GM19452 (cell line): ENCODE results near the gene NEK8.
"Not testable (repeated sequence)": the region's sequence is repeated elsewhere in the genome, so short reads cannot be mapped to it uniquely, and the experiment has no call there.

ENCODE experiments used
- ATAC-seq: cut with Tn5 transposase; IDR thresholded peaks from one replicate; pipeline ENCODE4 v1.9.1; 2021; ENCODE audit not compliant: unreplicated experiment

Gene NEK8

DNA sequence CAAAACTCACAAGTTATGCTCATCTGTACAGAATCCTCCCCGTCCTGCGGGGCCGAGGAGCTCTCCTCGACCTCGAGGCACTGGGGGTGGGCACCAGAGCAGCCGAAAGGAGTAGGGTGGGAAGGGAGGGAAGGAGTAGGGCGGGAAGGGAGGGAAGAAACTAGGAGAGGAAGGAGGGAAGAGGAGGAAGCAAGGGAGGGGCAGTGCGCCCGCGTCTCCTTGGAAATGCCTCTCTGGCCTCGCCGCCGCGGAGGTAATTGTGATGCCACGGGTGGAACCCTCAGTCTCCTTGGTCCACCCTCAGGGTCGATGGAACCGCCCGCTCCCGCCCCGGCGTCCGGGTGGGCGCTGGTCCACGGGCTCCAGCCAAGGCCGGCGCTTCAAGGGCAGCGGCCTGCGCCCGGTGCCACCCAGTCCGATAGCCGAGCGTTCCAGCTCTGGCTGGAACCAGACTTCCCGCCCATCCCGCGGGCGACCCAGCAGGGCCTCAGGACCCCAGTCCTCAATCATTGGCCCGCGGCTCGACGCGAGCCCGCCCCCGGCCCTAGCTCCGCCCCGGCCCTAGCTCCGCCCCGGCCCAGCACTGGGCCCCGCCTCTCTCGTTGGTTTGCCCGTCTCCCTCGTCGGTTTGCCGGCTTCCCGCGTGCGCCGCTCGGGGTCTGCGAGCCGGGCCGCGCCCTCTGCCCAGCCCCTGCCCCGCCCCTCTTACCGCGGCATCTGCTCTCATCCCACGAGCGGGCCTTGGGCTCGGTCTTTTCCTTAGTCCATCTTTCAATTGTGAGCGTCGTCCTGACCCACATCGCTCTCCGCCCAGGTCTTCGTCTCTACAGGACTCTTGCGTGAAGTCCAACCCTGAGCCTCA lies 17.5 kb upstream of the NEK8 start:
- peak; percentile 83 for ATAC-seq

DNA sequence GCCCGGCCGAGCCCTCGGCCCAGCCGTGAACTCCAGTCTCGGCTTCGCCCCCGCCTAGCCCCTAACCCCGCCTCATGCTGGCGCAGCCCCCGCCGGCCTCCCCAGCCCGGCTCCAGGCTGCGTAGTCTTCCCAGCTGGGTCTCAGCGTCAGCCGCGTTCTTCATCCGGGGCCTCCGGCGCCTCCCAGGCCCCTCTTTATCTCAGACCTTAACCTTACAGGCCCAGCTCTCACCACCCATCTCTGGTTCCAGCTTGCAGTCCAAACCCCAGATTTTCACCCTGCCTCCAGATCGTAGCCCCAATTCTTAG lies 16.9 kb upstream of the NEK8 start, which contains the start of gene PROCA1:
Gene PROCA1, minus strand, starts transcription at position 166 of the 309 bp plus-strand sequence. CDS start 228 bp downstream, outside the sequence.
- peak; percentile 23 for ATAC-seq

DNA sequence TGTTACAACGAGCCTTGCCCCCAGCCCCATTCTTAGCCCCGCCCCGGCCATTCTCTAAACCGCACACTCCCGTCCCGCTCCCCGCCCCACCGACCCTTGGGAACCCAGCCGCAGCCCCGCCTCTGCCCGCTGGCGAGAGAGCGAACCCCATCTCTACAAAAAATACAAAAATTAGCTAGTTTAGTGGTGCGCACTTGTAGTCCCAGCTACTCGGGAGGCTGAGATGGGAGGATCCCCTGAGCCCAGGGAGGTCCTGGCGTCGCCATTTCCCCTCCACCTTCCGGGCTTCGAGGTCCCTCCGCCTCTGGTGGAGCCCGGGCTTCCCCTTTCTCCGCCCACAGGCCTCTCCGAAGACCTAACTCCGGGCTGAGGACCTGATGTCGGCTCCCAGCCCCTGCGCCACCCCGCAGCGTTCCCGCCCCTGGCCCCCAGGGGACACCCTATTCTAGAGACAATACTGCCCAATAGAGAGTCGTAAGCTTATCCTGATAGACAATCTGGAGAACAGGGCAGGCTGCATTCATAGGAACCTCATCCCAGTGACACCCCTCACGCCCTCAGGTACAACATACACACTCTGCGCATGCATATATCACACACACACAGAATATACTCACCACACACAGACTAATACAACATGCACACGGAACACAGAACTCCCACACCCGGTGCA lies 16.4 kb upstream of the NEK8 start:
- ATAC-seq: no peak

DNA sequence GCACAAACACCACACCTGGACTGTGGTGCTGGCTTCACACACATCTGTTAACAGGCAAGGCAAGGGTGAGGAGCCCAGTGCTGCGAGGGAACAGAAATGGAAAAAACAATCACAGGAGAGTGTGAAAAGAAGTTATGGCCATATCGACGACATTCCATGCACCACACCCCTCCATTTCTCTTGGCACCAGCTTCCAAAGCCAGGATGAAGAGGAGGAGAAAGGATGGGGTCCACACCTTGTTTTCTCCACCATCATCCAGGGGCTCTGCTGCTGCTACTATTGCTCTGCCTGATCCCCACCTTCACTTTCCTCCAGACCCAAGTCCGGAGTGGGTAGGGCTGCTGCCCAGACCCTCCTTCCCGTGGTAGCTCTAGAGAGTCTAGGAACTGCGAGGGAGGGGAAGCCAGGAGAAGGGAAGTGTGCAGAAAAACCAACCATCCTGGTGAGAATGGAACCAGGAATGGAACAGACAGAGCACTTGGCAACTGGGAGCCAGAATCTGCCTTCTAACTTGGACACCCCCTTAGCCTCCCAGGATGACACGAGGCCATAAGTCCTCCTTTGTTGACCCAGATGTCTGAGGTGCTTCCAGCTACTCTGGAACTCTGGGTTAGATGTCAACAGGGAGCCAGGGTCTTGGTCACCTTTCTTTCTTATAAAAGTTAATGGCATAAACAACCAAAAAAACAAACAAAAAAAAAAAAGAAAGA lies 15.7 kb upstream of the NEK8 start:
- no peak for ATAC-seq

DNA sequence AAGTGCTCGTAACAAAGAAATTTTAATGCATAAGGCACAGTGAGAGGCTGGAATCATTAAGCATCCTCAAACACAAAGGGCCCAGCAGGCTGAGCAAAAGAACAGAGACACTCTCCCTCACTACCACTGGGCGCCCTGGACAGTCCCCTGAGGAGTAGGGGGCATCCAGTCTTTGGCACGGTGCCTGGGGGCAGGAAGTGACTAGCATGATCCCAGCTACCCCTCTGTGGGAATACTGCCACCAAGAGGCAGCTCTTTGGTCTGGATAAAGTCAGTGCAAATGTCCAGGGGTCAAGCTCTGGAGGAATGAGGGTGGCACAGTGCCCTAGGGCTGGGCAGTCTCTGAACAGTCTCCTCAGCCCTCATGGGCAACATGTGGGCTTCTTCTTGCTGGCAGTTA lies 14.3 kb upstream of the NEK8 start:
- no peak for ATAC-seq

DNA sequence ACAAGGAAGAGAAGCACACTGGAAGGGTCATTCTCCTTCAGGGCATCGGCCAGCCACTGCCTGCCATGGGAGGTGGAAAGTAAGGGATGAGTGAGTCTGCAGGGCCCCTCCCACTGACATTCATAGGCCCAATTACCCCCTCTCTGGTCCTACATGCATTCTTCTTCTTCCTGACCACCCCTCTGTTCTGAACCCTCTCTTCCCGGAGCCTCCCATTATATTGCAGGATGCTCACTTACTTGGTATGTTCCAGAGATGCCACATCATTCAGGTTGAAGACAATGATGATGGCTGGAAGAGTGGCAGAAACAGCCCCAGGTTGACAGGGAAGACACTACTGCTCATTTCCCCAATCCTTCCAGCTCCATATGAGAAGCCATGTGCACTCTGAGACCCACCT lies 13.4 kb upstream of the NEK8 start:
- ATAC-seq: no peak

DNA sequence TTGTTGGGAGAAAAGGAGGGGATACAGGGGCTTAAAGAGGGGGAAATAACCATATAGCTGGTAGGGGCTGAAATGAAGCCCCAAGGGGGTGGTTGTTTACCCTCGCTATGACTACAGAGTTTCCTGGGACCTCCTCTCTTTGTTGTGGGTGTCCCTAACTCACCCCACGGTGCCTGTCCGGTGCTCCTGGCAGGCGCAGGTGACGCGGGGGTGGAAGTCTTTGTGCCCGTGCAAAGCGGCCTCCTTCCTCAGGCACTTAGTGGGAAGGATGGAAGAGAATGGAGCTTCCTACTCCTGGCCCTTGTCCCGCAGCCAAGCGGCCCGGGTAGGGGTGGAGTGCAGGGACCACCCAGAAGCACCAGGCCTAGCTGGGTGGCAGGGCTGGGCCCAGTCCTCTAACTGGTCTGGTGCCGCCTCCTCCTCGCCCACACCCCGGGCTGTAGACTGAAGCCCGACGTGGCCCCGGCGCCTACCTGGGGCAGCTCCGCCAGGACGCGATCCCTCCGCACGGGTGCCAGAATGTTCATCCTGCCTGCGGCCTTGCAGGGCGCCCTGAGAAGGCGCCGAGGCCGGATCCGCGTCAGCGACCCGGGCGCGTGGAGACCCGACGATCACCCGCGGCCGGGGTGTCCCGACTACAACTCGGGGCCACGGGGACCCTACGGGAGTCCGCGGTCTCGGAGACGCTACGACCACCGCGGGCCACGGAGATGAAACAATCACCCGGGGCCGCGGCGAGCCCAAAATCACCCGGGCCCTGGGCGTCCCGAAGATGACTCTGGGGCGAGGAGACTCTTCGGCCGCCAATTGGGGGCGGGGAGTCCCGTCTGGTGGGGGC lies 11.6 kb upstream of the NEK8 start:
- no peak for ATAC-seq

DNA sequence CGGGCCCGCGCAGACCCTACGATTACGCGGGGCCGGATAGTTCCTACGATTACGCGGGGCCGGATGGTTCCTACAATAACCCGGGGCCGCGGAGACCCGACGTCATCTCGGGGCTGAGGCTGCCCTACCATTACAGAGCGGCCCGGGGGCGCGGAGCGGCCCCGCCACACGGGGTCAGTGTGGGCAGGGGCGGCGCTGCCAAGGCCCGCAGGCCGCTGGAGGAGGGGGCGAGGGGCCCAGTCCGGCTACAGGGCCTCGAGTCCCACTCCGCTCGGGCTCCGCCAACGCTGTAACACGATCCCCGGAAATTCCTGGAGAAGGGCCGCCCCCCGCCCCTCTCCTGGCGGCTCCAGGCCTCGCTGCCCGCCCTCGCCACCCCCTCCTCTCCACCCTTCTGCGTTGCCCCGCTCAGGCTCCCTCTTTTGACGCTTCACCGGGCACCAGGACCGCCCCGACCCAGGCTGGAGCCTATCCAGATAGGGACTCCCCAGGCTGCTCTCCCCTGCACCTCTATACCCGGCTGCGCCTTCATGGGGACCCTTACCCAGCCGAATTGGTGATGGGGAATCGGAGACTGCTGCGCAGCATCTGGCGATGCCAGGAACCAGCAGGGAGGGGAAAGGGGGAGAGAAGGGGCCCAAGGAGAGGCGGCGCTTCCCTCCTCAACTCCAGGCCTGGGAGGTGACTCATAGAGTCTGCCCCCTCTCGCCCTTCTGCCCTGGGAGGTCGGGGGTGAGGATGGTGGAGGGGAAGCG lies 10.8 kb upstream of the NEK8 start, which contains the start of gene RAB34:
Gene RAB34, minus strand, starts transcription at position 291 of the 755 bp plus-strand sequence. CDS start 602 bp downstream, outside the sequence.
- no peak for ATAC-seq

DNA sequence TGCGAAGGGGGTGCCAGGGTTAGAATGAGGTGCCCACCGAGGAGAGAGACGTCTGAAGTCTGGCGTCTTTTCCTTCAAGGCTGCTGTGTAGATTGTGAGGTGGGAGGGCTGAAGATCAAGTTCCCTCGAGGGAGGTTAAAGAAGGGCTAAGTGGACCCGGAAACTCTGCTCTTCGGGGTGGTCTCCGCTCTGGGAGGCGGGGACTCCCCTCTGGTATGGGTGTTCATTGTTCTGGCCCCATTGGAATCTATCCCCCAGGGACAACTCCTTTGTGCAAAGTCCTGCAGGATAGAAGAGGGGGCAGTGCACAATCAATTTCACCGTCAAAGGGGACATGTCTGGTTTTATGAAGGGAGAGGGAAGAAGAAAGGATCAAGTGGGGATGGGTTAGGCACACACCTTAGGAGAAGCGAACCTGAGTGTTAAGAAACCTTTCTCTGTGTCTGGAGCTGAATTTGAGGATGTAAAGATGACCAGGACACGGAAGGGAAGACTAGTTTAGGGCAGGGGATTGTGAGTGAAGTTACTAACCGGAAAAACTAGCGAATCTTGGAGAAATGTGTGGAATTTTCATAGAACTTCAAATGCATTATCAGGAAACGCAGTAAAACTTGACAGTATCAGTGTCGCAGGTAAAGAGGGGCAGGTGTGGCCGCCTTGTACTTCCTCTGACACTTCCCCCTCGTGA lies 10.1 kb upstream of the NEK8 start:
- no peak for ATAC-seq

DNA sequence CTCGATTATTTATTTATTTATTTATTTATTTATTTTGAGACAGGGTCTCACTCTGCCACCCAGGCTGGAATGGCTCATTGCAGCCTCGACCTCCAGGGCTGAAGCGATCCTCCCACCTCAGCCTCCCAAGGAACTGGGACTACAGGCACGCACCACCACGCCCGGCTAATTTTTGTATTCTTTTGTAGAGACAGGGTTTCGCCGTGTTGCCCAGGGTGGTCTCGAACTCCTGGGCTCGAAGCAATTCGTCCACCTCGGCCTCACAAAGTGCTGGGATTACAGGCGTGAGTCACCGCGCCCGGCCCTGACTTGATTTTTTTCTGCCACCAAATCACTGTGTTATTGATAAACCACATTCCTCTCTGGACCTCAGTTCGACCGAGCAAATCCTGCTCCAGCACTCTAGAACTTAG lies 9.6 kb upstream of the NEK8 start:
- ATAC-seq: peak; percentile 6

DNA sequence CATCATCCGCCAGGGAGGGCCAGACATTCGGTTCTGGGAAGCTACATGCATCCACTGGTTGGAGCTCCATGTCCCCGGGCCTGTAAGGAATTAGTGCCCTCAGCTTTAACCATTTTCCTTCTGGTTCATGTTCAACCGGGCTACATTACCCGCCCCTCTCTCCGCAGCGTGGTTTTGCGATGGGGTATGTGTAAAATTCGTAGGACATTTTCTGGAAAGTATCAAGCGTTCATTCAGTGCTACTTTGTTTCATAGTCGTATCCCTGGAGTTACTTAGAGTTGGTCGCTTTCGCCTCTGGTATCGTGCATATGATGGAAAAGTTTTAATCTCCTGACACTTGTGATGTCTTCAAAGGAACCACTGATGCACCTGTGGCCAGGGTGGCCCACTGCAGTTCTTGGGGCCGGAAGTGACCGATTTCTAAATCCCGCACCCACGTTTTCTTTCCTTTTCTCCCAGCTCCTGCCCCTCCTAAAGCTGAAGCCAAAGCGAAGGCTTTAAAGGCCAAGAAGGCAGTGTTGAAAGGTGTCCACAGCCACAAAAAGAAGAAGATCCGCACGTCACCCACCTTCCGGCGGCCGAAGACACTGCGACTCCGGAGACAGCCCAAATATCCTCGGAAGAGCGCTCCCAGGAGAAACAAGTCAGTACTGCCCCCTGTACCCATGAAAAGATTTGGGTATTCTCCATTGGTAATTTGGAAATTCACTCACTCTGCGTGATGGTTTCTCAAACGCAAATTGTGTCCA lies 8.2 kb upstream of the NEK8 start:
- no peak for ATAC-seq

DNA sequence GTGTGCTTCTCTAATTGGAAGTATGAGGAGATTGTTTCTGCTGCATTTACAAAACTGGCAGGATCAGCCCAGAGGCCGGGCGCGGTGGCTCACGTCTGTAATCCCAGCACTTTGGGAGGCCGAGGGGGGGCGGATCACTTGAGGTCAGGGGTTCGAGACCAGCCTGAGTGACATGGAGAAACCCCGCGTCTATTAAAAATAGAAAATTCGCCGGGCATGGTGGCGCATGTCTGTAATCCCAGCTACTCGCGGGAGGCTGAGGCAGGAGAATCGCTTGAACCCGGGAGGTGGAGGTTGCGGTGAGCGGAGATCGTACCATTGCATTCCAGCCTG lies 7.6 kb upstream of the NEK8 start:
- ATAC-seq: not testable (repeated sequence)

DNA sequence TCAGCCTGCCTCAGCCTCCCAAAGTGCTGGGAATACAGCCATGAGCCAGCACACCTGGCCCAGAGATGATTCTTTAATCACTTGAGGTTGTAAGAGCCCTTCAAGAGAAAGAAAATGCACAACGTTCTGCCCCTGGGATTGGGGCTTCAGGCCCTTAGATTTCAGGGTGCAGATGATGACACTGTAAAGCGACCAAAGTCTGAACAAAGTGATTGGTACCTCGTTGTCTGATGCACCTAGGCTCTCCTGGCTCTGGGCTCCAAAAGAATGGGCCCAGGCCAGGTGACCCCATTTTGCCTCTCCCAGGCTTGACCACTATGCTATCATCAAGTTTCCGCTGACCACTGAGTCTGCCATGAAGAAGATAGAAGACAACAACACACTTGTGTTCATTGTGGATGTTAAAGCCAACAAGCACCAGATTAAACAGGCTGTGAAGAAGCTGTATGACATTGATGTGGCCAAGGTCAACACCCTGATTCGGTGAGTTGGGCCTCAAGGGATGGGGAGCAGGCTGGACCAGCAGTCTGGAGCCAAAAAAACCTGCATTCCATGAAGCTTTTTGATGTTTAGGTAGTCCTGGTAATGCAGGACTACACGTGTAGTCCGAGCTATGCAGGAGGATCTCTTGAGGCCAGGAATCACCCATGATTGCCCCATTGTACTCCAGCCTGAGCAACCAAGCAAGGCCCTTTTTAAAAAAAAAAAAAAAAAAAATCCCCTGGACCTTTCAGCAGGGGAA lies 6.0 kb upstream of the NEK8 start:
- ATAC-seq: no peak

DNA sequence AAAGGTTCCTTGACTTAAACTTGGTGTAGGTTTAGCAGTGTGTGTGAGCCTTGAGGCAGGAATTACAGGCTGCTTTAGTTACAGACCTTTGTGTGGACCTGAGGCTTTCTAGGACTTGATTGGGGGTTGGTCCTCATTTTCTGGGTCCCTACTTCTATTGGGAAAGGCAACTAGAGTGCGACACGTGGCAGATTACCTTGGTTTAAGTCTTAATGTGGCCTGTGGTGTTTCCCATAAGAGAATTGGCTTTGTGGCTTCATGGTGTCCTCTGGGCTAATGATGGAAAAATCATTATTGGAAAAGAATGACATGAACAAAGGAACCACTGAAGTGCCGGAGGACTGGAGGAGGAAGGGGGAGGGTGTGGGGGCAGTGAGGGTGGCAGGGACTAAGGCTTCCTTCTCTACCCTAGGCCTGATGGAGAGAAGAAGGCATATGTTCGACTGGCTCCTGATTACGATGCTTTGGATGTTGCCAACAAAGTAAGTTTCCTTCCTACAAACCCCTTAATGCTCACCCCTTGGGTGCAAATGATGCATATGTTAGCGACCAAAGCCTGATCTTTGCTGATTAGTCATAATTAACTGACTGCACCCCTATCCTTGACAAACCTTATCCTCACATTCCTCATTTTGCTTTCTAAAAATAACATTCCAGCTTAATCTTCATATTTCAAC lies 5.3 kb upstream of the NEK8 start:
- ATAC-seq: no peak

DNA sequence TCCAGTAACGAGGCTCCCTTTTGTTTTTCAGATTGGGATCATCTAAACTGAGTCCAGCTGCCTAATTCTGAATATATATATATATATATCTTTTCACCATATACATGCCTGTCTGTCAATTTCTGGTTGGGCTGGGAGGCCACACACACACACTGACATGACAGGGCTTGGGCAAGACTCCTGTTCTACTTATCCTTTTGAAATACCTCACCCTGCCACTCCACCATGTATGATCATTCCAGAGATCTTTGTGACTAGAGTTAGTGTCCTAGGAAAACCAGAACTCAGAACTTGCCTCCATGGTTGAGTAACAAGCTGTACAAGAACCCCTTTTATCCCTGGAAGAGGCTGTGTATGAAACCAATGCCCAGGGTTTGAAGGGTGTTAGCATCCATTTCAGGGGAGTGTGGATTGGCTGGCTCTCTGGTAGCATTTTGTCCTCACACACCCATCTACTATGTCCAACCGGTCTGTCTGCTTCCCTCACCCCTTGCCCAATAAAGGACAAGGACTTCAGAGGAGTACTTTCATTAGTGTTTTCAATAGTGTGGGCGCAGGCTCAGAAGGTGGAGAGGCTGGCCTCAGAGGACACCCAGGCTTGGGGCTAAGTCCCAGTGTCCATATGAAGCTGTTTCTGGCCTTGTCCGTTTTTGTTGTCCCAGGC lies 4.6 kb upstream of the NEK8 start:
- not testable (repeated sequence) for ATAC-seq

DNA sequence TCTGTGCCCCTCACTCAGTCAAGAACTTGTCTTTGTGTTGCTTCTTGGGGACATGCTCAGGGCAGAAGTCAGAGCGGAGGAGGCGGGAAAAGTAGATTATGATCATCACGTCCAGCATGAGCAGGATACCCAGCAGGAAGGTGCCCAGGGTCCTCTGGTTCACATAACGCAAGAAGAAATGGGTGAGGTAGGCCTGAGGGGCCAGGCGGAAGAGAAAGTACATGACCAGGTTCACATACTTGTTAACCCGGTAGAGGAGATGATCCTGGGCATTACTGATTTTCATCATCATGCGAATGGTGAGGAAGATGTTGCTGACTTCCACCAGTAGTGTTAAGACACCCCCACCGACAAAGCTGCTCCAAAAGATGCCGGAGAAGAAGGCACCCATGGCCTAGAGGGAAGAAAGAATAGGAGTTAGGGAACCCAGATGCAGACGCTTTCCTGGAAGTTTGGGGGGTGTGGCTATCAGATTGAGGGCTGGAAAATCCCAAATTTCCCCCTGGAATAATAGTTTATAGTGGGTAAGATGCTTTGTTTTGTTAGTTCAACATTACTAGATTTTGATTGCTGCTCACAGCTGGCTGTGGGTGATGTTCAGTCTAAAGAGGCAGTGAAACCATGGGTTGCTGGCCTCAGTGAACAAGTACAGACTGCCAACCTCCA lies 4.0 kb upstream of the NEK8 start:
- ATAC-seq: no peak
